Measurements from ENCODE around the gene TST.

DNA sequence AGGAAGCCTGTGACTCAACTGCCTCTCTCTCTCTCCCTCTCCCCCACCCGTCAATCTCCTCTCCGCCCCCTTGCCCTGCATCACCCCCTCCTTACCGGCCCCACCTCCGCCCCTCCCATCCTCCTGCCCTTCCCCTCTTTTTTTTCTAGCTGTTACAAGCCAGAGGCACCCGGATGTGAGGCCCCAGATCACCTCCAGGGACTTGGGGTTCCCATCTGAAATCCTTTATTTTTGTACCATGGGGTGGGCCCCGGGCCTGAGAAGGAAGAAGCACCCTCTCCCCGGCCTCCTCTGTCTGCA, 43.1 kb upstream of the TST start:
- TF ChIP-seq, protein P1, sequence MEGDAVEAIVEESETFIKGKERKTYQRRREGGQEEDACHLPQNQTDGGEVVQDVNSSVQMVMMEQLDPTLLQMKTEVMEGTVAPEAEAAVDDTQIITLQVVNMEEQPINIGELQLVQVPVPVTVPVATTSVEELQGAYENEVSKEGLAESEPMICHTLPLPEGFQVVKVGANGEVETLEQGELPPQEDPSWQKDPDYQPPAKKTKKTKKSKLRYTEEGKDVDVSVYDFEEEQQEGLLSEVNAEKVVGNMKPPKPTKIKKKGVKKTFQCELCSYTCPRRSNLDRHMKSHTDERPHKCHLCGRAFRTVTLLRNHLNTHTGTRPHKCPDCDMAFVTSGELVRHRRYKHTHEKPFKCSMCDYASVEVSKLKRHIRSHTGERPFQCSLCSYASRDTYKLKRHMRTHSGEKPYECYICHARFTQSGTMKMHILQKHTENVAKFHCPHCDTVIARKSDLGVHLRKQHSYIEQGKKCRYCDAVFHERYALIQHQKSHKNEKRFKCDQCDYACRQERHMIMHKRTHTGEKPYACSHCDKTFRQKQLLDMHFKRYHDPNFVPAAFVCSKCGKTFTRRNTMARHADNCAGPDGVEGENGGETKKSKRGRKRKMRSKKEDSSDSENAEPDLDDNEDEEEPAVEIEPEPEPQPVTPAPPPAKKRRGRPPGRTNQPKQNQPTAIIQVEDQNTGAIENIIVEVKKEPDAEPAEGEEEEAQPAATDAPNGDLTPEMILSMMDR (IDR thresholded peaks at IDR 0.05), result no peak
- TF ChIP-seq, protein P2, sequence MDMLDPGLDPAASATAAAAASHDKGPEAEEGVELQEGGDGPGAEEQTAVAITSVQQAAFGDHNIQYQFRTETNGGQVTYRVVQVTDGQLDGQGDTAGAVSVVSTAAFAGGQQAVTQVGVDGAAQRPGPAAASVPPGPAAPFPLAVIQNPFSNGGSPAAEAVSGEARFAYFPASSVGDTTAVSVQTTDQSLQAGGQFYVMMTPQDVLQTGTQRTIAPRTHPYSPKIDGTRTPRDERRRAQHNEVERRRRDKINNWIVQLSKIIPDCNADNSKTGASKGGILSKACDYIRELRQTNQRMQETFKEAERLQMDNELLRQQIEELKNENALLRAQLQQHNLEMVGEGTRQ (IDR thresholded peaks at IDR 0.05), result no peak
- TF ChIP-seq ZFP36 (IDR thresholded peaks at IDR 0.05; ENCODE audit: borderline replicate concordance, partially characterized antibody), result no peak
- no peak for TF ChIP-seq NFE2L2 (conservative IDR thresholded peaks at IDR 0.05; ENCODE audit: low read length)
- TF ChIP-seq, protein P3, sequence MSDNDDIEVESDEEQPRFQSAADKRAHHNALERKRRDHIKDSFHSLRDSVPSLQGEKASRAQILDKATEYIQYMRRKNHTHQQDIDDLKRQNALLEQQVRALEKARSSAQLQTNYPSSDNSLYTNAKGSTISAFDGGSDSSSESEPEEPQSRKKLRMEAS (IDR thresholded peaks at IDR 0.05), result no peak
- TF ChIP-seq, protein P4, sequence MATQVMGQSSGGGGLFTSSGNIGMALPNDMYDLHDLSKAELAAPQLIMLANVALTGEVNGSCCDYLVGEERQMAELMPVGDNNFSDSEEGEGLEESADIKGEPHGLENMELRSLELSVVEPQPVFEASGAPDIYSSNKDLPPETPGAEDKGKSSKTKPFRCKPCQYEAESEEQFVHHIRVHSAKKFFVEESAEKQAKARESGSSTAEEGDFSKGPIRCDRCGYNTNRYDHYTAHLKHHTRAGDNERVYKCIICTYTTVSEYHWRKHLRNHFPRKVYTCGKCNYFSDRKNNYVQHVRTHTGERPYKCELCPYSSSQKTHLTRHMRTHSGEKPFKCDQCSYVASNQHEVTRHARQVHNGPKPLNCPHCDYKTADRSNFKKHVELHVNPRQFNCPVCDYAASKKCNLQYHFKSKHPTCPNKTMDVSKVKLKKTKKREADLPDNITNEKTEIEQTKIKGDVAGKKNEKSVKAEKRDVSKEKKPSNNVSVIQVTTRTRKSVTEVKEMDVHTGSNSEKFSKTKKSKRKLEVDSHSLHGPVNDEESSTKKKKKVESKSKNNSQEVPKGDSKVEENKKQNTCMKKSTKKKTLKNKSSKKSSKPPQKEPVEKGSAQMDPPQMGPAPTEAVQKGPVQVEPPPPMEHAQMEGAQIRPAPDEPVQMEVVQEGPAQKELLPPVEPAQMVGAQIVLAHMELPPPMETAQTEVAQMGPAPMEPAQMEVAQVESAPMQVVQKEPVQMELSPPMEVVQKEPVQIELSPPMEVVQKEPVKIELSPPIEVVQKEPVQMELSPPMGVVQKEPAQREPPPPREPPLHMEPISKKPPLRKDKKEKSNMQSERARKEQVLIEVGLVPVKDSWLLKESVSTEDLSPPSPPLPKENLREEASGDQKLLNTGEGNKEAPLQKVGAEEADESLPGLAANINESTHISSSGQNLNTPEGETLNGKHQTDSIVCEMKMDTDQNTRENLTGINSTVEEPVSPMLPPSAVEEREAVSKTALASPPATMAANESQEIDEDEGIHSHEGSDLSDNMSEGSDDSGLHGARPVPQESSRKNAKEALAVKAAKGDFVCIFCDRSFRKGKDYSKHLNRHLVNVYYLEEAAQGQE (IDR thresholded peaks at IDR 0.05), result no peak
- TF ChIP-seq, protein P5, sequence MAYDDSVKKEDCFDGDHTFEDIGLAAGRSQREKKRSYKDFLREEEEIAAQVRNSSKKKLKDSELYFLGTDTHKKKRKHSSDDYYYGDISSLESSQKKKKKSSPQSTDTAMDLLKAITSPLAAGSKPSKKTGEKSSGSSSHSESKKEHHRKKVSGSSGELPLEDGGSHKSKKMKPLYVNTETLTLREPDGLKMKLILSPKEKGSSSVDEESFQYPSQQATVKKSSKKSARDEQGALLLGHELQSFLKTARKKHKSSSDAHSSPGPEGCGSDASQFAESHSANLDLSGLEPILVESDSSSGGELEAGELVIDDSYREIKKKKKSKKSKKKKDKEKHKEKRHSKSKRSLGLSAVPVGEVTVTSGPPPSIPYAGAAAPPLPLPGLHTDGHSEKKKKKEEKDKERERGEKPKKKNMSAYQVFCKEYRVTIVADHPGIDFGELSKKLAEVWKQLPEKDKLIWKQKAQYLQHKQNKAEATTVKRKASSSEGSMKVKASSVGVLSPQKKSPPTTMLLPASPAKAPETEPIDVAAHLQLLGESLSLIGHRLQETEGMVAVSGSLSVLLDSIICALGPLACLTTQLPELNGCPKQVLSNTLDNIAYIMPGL (CRISPR knock-in tag; IDR thresholded peaks at IDR 0.05; ENCODE audit: borderline replicate concordance), result no peak
- no peak for TF ChIP-seq JUN (IDR thresholded peaks at IDR 0.05)
- no peak for TF ChIP-seq RARB (CRISPR knock-in tag; IDR thresholded peaks at IDR 0.05)
- TF ChIP-seq MAFK (IDR thresholded peaks at IDR 0.05; ENCODE audit: partially characterized antibody), result no peak
- TF ChIP-seq ZSCAN20 (CRISPR knock-in tag; IDR thresholded peaks at IDR 0.05), result no peak
- TF ChIP-seq RFX5 (IDR thresholded peaks at IDR 0.05), result no peak
